ENCODE results near the gene ELAVL1. TPM values are rescaled to one million over a fixed set of nuclear protein-coding genes. Genes with fewer than 3 reads are reported as not detected.

The ELAVL1 gene
- total and polyA plus RNA-seq, 2 donors (not counting 1 experiment from before 2014, with no cell fraction given): 21.8 to 63.5 TPM

DNA sequence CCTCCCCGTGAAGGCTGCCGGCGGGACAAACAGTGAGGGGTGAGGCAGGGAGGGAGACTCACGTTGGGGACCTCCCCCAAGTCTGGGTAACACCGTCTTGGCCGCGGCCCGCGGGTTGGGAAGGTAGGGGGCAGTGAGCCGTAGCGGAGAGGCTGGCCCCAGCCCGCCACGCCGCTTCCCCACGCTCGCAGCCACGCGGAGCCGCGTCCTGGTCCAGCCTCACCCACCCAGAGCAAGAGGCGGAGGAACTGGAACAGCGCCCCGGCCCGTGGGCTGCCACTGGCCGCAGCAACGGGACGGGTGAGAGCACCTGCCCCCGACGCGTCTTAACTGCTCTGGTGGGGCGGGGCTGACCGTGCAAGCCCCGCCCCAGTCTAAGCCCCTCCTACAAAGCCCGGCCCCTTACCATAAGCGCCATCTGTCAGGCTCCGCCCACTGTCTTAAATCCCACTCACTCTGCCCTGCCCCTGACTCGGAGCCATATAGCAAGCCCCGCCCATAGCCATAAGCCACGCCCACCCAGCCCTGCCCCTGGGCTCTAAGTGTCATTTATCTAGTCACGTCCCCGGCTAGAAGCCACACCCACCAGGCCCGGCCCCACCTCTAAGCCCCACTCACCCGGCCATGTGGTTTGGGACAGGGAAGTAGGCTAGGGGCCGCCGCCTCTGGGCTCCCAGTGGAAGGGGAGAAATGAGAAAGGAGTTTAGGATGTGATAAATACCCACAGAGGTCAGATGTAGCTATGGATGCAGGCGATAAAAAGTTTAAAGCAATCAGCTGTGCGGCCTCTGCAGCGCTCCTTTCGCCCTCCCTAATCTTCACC lies 45.0 kb upstream of the ELAVL1 start:
- CTCF ChIA-PET: interaction anchor here (0.5 to 0.7 kb wide), 3 partner anchors 105 to 574 kb away, joined by 3 to 4 read pairs (median 4); no protein-coding TSS in a partner anchor
- TF ChIP-seq EZH2 (IDR thresholded peaks at IDR 0.05; ENCODE audit: borderline replicate concordance, insufficient read depth, low read depth, low read length, poor library complexity, severe bottlenecking) (no peak), CTCF (IDR thresholded peaks at IDR 0.05) (no peak)
- ATAC-seq (ENCODE audit: low read depth) (peak; percentile 96), DNase-seq (peak; percentile 95)
- Mint-ChIP-seq H3K4me1 (peaks cover 13% of the 10 kb centered on the region), H3K4me3 (peak overlapping the region; percentile 83), H3K27ac (peak overlapping the region; percentile 53), H3K9me3 (ENCODE audit: insufficient read depth) (no peaks in the 10 kb centered on the region), H3K27me3 (peaks cover 3% of the 10 kb centered on the region)
- Histone ChIP-seq H4K20me1 (ENCODE audit: control insufficient read depth, insufficient read depth, low read length, poor library complexity, severe bottlenecking) (no peaks in the 10 kb centered on the region), H2AFZ (ENCODE audit: insufficient read depth, low read depth, low read length, poor library complexity, severe bottlenecking) (peak overlapping the region; percentile 85), H3K4me3 (ENCODE audit: control extremely low read depth in 1 of 5, extremely low read depth in 1 of 5, insufficient read depth in 1 of 5, low read depth in 2 of 5, low read length in 4 of 5) (peak overlapping the region in 4 of 5 experiments; percentile 37 to 62 (median 52)), H3K27me3 (replicated peaks in 1 of 4; ENCODE audit: control extremely low read depth in 1 of 4, control insufficient read depth in 3 of 4, insufficient read depth in 4 of 4, low read length in 3 of 4) (no peaks in the 10 kb centered on the region), H3K79me2 (ENCODE audit: control insufficient read depth, insufficient read depth, low read length) (no peaks in the 10 kb centered on the region), H3K4me1 (ENCODE audit: control insufficient read depth in 2 of 2, insufficient read depth in 2 of 2, low read length in 2 of 2) (peaks cover 13 to 23% of the 10 kb centered on the region in 2 donors), H3K9me3 (ENCODE audit: control extremely low read depth in 1 of 3, control insufficient read depth in 2 of 3, insufficient read depth in 1 of 3, low read length in 2 of 3) (peaks cover 0 to 9% (median 0%) of the 10 kb centered on the region in 3 donors), H3K4me2 (replicated peaks; ENCODE audit: low read depth, low read length, poor library complexity, severe bottlenecking) (peak overlapping the region; percentile 92), H3K27ac (ENCODE audit: low read length in 2 of 2) (no peak overlapping the region), H3K36me3 (replicated peaks in 1 of 2; ENCODE audit: control extremely low read depth in 1 of 2, control insufficient read depth in 1 of 2, extremely low read depth in 1 of 2, insufficient read depth in 2 of 2, low read length in 1 of 2) (no peaks in the 10 kb centered on the region), H3K9ac (ENCODE audit: low read length) (peak overlapping the region; percentile 61)
- POLR2A ChIA-PET: interaction anchor here (0.5 to 0.7 kb wide), 2 partner anchors 159 to 257 kb away, joined by 3 to 7 read pairs; no protein-coding TSS in a partner anchor
- intact Hi-C loops (cut with micrococcal nuclease): loop anchor here (1.0 kb wide), 1 partner anchor 107 kb away; the partner anchor contains the start of gene TIMM44
- WGBS (ENCODE audit: insufficient coverage): 6% methylated on average over 42 of the region's 49 CpGs

Data from B cell (primary cell).